Measurements from ENCODE around the gene NCOA1. TPM values are rescaled to one million over a fixed set of nuclear protein-coding genes. Genes with fewer than 3 reads are reported as not detected.
A peak's percentile ranks its signal among the peaks of the same experiment; 100 is the strongest.
"Not testable (repeated sequence)": the region's sequence is repeated elsewhere in the genome, so short reads cannot be mapped to it uniquely, and the experiment has no call there.

NCOA1 gene
- total RNA-seq, 1 donor from 2014 or later, result 75.1 TPM

GRCh38 chr2:24576617-24577016, 85.6 kb downstream of the NCOA1 start:
- peaks cover 2% of the 10 kb centered on the region for H3K9me3 Mint-ChIP-seq (ENCODE audit: unreplicated experiment)
- no peak for DNase-seq
- peaks cover 5% of the 10 kb centered on the region for H3K27me3 Mint-ChIP-seq (ENCODE audit: unreplicated experiment)
- no peak for TF ChIP-seq CTCF (IDR thresholded peaks at IDR 0.05; ENCODE audit: partially characterized antibody, unreplicated experiment)
- H3K4me1 Mint-ChIP-seq (ENCODE audit: low read depth, unreplicated experiment), result peaks cover 10% of the 10 kb centered on the region
- H3K27ac Mint-ChIP-seq (ENCODE audit: unreplicated experiment), result no peak overlapping the region
- H3K4me3 Mint-ChIP-seq (ENCODE audit: unreplicated experiment), result no peak overlapping the region
- no peaks in the 10 kb centered on the region for H3K36me3 Mint-ChIP-seq (ENCODE audit: unreplicated experiment)

GRCh38 chr2:24577481-24577880, 86.4 kb downstream of the NCOA1 start:
- Mint-ChIP-seq H3K9me3 (ENCODE audit: unreplicated experiment) (peaks cover 2% of the 10 kb centered on the region), H3K27me3 (ENCODE audit: unreplicated experiment) (peaks cover 5% of the 10 kb centered on the region), H3K4me1 (ENCODE audit: low read depth, unreplicated experiment) (peaks cover 10% of the 10 kb centered on the region), H3K27ac (ENCODE audit: unreplicated experiment) (no peak overlapping the region), H3K4me3 (ENCODE audit: unreplicated experiment) (no peak overlapping the region), H3K36me3 (ENCODE audit: unreplicated experiment) (no peaks in the 10 kb centered on the region)
- no peak for TF ChIP-seq CTCF (IDR thresholded peaks at IDR 0.05; ENCODE audit: partially characterized antibody, unreplicated experiment)
- DNase-seq, result no peak

- H3K36me3 Mint-ChIP-seq (ENCODE audit: unreplicated experiment), result no peaks in the 10 kb centered on the region
- H3K27ac Mint-ChIP-seq (ENCODE audit: unreplicated experiment), result no peak overlapping the region
- TF ChIP-seq CTCF (IDR thresholded peaks at IDR 0.05; ENCODE audit: partially characterized antibody, unreplicated experiment), result no peak
- no peak overlapping the region for H3K4me3 Mint-ChIP-seq (ENCODE audit: unreplicated experiment)
- DNase-seq, result no peak
- peaks cover 5% of the 10 kb centered on the region for H3K27me3 Mint-ChIP-seq (ENCODE audit: unreplicated experiment)
- peaks cover 2% of the 10 kb centered on the region for H3K9me3 Mint-ChIP-seq (ENCODE audit: unreplicated experiment)
- H3K4me1 Mint-ChIP-seq (ENCODE audit: low read depth, unreplicated experiment), result peaks cover 10% of the 10 kb centered on the region
Measured at GRCh38 chr2:24579053-24579803, 88.2 kb downstream of the NCOA1 start.

GRCh38 chr2:24580561-24580960, 89.5 kb downstream of the NCOA1 start:
- no peak for TF ChIP-seq CTCF (IDR thresholded peaks at IDR 0.05; ENCODE audit: partially characterized antibody, unreplicated experiment)
- Mint-ChIP-seq H3K36me3 (ENCODE audit: unreplicated experiment) (no peaks in the 10 kb centered on the region), H3K9me3 (ENCODE audit: unreplicated experiment) (peaks cover 2% of the 10 kb centered on the region), H3K4me3 (ENCODE audit: unreplicated experiment) (no peak overlapping the region), H3K27ac (ENCODE audit: unreplicated experiment) (peak overlapping the region; percentile 1), H3K4me1 (ENCODE audit: low read depth, unreplicated experiment) (peaks cover 10% of the 10 kb centered on the region), H3K27me3 (ENCODE audit: unreplicated experiment) (peaks cover 5% of the 10 kb centered on the region)
- DNase-seq, result no peak

GRCh38 chr2:24581971-24582370, 90.9 kb downstream of the NCOA1 start:
- not testable (repeated sequence) for H3K36me3 Mint-ChIP-seq (ENCODE audit: unreplicated experiment); DNase-seq; H3K4me3 Mint-ChIP-seq (ENCODE audit: unreplicated experiment); H3K27me3 Mint-ChIP-seq (ENCODE audit: unreplicated experiment); H3K27ac Mint-ChIP-seq (ENCODE audit: unreplicated experiment); H3K9me3 Mint-ChIP-seq (ENCODE audit: unreplicated experiment)
- peaks cover 13% of the 10 kb centered on the region for H3K4me1 Mint-ChIP-seq (ENCODE audit: low read depth, unreplicated experiment)
